Mesangial cell (primary cell): ENCODE data around the gene CSF1R. TPM values are rescaled to one million over a fixed set of nuclear protein-coding genes. Genes with fewer than 3 reads are reported as not detected.

ENCODE experiments used
- total RNA-seq: library from RNA; depleted of rRNA; stranded (reverse); fragments of >200 nt; gene quantifications from 2 replicates; pipeline ENCODE4 v1.2.3, GENCODE V29; 2015

The CSF1R gene
- 0.13 and 0.16 TPM in 2 replicates for total RNA-seq

DNA sequence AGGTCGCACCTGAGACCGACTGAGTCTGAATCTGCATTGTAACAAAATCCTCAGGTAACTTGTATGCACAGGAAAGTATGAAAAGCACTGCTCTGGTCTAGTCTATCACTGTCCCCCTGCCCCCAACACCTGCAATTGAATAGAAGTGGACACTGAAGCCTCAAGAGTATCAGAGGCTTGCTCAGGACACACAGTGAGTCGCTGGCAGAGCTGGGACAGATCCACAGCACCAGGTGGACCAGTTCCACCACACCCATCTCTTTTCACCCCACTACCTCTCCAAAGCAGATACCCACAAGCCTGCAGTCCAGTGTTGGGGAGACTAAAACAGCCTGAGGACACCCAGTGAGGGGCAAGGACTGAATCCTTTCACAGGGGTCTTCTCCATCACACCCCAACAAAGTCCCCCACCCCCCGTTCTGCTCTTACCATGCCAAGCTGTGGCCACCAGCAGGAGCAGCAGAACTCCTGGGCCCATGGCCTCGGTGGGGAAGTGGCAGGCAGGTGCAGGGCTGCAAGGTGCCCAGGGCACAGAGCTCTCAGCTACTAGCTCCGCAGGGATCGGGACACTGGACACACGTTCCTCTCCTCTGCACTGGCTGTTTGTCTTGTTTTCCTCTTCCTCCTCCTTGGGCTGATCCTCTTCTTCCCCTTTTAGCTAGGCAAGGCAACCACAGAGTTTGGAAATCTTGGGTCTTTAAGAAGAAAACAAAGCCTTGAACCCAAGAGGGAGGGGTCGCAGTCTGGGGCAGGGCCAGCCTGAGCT, at the start of gene CSF1R:
Gene CSF1R (minus strand): TSS at position 605 of the 766 bp plus-strand sequence. CDS start 127 bp downstream, at position 478.

Other genes starting within 250 kb of the CSF1R start
- under 0.01 TPM in 1 of 2 replicates, not detected in the other for gene PDE6A, start 141.8 kb downstream of the CSF1R start, total RNA-seq
- 10.4 and 11.7 TPM in 2 replicates for gene SLC26A2, start 125.8 kb downstream of the CSF1R start, total RNA-seq
- 2.6 and 3.7 TPM in 2 replicates for gene TIGD6, start 85.9 kb downstream of the CSF1R start, total RNA-seq
- gene HMGXB3, start 85.8 kb downstream of the CSF1R start, total RNA-seq = 35.0 and 41.7 TPM in 2 replicates
- 35.4 and 101 TPM in 2 replicates for gene PDGFRB, start 69.3 kb upstream of the CSF1R start, total RNA-seq
- 0.33 and 0.63 TPM in 2 replicates for gene CDX1, start 80.2 kb upstream of the CSF1R start, total RNA-seq
- gene SLC6A7, start 103.5 kb upstream of the CSF1R start, total RNA-seq = not detected in 2 replicates
- 2.7 TPM in 1 of 2 replicates, not detected in the other for gene CAMK2A, start 203.2 kb upstream of the CSF1R start, total RNA-seq
- 14.8 and 32.3 TPM in 2 replicates for gene ARSI, start 216.4 kb upstream of the CSF1R start, total RNA-seq